ENCODE measurements around the gene MAU2. TPM values are rescaled to one million over a fixed set of nuclear protein-coding genes. Genes with fewer than 3 reads are reported as not detected.

The MAU2 gene
- total and polyA plus RNA-seq, 10 of the 15 experiments (the other 5 are each of a cell fraction or from before 2014, with no cell fraction given) = 1.8 to 47.2 (median 22.1) TPM

GRCh38 chr19:19406878-19407632 is 86.4 kb downstream of the MAU2 start (continued):
- TF ChIP-seq YBX1 (IDR thresholded peaks at IDR 0.05) = no peak
- no peak for TF ChIP-seq RB1 (IDR thresholded peaks at IDR 0.05; ENCODE audit: borderline replicate concordance)
- no peak for TF ChIP-seq ELK1 (IDR thresholded peaks at IDR 0.05; ENCODE audit: low read depth, low read length)
- no peak for TF ChIP-seq IKZF1 (conservative IDR thresholded peaks at IDR 0.05)
- TF ChIP-seq NBN (IDR thresholded peaks at IDR 0.05) = peak; percentile 47; the same call in 1 of the 2 replicates
- no peak for TF ChIP-seq PML (IDR thresholded peaks at IDR 0.05; ENCODE audit: low read length)
- TF ChIP-seq CBX3 (IDR thresholded peaks at IDR 0.05; ENCODE audit: borderline replicate concordance, low read depth) = no peak
- TF ChIP-seq ZZZ3 (IDR thresholded peaks at IDR 0.05; ENCODE audit: control insufficient read depth, insufficient read length, low read depth) = no peak
- TF ChIP-seq NR2C1 (IDR thresholded peaks at IDR 0.05) = no peak
- TF ChIP-seq SMC3 (IDR thresholded peaks at IDR 0.05; ENCODE audit: borderline replicate concordance, low read length) = peak; percentile 50; the same call in 1 of the 2 replicates
- TF ChIP-seq BMI1 (IDR thresholded peaks at IDR 0.05; ENCODE audit: borderline replicate concordance) = no peak
- peak; percentile 7 for TF ChIP-seq NKRF (conservative IDR thresholded peaks at IDR 0.05)
- TF ChIP-seq TBL1XR1 (IDR thresholded peaks at IDR 0.05; ENCODE audit: low read depth, low read length) = no peak
- no peak for TF ChIP-seq SMAD5 (IDR thresholded peaks at IDR 0.05; ENCODE audit: low read depth)
- TF ChIP-seq, protein P1, sequence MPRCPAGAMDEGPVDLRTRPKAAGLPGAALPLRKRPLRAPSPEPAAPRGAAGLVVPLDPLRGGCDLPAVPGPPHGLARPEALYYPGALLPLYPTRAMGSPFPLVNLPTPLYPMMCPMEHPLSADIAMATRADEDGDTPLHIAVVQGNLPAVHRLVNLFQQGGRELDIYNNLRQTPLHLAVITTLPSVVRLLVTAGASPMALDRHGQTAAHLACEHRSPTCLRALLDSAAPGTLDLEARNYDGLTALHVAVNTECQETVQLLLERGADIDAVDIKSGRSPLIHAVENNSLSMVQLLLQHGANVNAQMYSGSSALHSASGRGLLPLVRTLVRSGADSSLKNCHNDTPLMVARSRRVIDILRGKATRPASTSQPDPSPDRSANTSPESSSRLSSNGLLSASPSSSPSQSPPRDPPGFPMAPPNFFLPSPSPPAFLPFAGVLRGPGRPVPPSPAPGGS (IDR thresholded peaks at IDR 0.05; ENCODE audit: borderline replicate concordance, insufficient read depth, low read depth, low read length, poor library complexity, severe bottlenecking) = no peak
- TF ChIP-seq, protein P2, sequence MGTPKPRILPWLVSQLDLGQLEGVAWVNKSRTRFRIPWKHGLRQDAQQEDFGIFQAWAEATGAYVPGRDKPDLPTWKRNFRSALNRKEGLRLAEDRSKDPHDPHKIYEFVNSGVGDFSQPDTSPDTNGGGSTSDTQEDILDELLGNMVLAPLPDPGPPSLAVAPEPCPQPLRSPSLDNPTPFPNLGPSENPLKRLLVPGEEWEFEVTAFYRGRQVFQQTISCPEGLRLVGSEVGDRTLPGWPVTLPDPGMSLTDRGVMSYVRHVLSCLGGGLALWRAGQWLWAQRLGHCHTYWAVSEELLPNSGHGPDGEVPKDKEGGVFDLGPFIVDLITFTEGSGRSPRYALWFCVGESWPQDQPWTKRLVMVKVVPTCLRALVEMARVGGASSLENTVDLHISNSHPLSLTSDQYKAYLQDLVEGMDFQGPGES (IDR thresholded peaks at IDR 0.05) = no peak
- no peak for TF ChIP-seq MYC (IDR thresholded peaks at IDR 0.05; ENCODE audit: insufficient read depth, insufficient read length, insufficient replicate concordance, low read length, severe bottlenecking)
- no peak for TF ChIP-seq SRF (IDR thresholded peaks at IDR 0.05; ENCODE audit: low read depth in 2 of 2, low read length in 2 of 2)
- TF ChIP-seq CHD2 (IDR thresholded peaks at IDR 0.05; ENCODE audit: borderline replicate concordance, low read depth, low read length) = no peak
- no peak for TF ChIP-seq E2F8 (IDR thresholded peaks at IDR 0.05; ENCODE audit: low read depth, partially characterized antibody)
- TF ChIP-seq, protein P3, sequence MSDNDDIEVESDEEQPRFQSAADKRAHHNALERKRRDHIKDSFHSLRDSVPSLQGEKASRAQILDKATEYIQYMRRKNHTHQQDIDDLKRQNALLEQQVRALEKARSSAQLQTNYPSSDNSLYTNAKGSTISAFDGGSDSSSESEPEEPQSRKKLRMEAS (IDR thresholded peaks at IDR 0.05; ENCODE audit: low read depth, low read length) = no peak
- no peak for TF ChIP-seq GATAD2B (conservative IDR thresholded peaks at IDR 0.05; ENCODE audit: low read depth)
